ENCODE results near the gene IGFBP7.

Gene IGFBP7

GRCh38 chr4:57109847-57110639 lies at the start of gene IGFBP7:
Gene IGFBP7 (minus strand): TSS chr4:57110385. CDS start chr4:57110351, 34 bp downstream.
- DNase-seq (ENCODE audit: low read depth), result no peak

GRCh38 chr4:57159866-57160265 lies 49.7 kb upstream of the IGFBP7 start:
- no peak for DNase-seq (ENCODE audit: low read depth)

- no peak for DNase-seq (ENCODE audit: low read depth)
These were observed 48.6 kb upstream of the IGFBP7 start for GRCh38 chr4:57158762-57159161.

- DNase-seq (ENCODE audit: low read depth), result no peak
These were observed 48.0 kb upstream of the IGFBP7 start for GRCh38 chr4:57158221-57158620.

GRCh38 chr4:57157596-57158137 lies 47.5 kb upstream of the IGFBP7 start:
- no peak for DNase-seq (ENCODE audit: low read depth)

DNA sequence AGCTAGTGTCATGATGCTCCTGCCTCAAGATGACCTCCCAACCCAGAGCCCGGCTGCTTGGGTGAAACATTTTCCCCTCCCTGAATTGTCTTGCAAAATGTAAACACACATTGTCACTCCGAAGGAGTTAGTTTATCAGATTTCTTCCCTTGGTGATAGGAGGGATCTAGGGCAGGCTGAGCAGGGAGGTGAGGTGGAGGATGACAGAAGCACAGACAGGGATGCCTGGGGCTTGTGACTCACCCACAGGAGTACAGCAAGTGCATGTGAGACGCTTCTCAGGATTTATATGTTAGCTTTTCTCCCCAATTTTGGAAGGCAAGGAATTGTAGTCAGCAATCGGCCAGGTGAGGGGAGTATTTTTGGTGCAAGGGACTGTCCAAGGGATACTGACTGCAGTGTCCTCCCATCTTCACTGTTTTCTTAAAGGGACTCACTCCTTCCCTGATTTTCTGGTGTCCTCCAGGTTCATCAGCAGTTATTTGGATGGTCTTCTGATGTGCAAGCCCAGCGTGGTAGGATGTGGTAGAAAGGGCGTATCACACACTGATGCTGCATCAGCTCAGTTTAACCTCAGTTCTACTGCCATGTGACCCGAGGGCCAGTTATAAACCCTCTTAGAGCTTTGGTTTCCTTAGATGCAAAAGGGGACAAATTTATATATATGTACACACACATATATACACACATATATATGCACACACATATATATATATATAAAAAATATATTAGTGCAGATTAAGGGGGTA lies 46.2 kb upstream of the IGFBP7 start:
- no peak for DNase-seq (ENCODE audit: low read depth)

- no peak for DNase-seq (ENCODE audit: low read depth)
These were observed 44.7 kb upstream of the IGFBP7 start for GRCh38 chr4:57154926-57155325.

GRCh38 chr4:57154191-57154590 lies 44.0 kb upstream of the IGFBP7 start:
- DNase-seq (ENCODE audit: low read depth), result no peak

- DNase-seq (ENCODE audit: low read depth), result no peak
These were observed 43.0 kb upstream of the IGFBP7 start for GRCh38 chr4:57153207-57153606.

DNA sequence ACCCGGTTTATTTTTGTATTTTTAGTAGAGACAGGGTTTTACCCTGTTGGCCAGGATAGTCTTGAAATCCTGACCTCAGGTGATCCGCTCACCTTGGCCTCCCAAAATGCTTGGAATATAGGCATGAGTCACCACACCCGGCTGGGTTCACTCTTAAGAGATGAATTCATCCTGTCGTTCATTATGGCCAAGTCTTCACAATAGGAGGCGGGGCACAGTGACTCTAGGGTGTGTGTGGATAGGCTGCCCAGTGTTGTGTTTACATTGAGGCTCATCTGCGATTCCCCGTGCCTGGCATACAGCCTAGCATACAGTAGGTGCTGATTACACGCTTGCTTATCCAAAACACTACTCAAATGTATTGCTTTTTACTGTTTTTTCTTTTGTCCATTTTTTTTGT lies 41.3 kb upstream of the IGFBP7 start:
- DNase-seq (ENCODE audit: low read depth), result no peak

DNA sequence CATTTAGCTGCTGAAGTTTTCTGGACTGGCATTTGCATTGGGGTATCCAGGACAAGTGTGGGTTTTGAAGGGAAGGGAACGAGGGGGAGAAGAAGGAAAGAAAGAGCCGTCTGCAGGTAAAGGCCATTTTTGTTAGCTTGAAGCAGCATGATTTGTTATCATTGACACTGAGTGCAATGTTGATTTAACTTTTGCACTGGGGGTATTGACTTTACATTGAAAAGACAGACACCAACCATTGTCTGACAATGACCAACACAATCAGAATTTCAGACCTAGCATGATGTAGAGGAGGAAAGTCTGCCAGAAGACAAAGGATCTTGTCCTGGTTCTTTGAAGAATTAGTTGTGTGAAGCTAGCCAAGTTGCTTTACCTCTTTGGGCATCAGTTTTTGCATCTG lies 39.6 kb upstream of the IGFBP7 start:
- no peak for DNase-seq (ENCODE audit: low read depth)

- DNase-seq (ENCODE audit: low read depth), result no peak
These were observed 38.8 kb upstream of the IGFBP7 start for GRCh38 chr4:57148831-57149505.

DNA sequence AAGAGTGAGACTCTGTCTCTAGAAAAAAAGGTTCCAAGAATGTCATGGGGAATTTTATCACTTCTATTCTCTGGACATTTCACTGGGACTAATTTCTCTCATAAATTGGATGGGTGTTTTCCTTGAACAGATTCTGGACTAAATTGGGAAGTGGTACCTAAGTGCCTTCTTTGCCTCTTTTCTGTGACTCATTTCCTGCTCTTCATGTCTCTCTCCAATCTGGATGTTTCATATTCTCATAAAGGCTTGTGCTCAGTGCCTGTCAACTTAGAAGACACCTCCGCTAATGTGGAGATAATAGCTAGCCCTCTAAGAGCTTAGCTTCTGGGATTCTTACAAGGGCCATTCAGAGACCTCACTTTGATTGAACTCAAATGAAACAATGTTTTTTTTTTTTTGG lies 38.0 kb upstream of the IGFBP7 start:
- DNase-seq (ENCODE audit: low read depth), result no peak

DNA sequence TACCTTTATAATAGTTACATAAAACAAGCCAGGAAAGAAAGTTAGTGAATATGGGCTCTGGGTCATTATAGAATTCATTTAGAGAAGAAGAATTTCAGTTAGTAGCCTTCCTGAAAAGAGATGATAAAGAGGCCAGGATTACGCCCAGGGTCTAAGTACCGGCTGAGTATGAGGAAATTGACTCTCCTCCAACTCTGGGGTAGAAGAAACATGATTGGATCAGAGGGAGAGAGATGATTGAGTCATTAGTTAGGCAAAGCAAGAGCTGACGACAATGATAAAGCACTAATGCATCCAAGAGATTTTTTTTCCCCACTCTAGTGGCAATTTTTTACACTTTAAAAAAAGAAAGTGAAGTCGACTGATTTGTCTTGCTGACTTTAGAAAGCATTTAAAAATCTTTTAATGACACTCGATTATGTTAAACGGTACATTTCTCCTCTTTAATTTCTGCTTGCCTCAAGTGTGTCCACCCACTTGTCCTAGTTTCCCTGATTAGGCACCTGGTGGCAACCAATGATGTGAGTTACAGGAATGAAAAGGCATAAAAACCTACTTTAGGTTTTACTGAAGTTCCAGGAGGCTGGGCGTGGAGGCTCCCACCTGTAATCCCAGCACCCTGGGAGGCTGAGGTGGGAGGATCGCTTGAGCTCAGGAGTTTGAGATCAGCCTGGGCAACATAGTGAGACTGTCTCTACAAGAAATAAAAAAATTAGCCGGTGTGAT lies 37.3 kb upstream of the IGFBP7 start:
- DNase-seq (ENCODE audit: low read depth), result no peak

- no peak for DNase-seq (ENCODE audit: low read depth)
These were observed 36.3 kb upstream of the IGFBP7 start for GRCh38 chr4:57146444-57146843.

DNA sequence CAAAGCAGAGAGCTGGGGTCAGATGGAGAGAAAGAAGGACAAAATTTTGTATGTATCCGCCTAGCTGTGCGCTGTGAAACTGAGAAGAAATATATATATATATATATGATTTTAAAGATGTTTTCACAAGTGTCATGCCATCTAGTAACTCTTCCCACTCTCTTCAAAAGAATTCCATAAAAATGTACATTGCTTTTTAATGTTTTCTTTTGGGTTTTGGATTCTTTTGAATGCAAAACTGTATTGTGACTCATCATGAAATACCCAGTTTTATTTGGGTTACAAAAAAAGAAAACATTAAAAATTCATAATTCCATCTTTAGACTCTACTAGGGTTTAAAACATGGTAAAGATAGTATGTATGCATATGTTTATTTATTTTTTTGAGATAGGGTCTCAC lies 34.3 kb upstream of the IGFBP7 start:
- DNase-seq (ENCODE audit: low read depth), result no peak

DNA sequence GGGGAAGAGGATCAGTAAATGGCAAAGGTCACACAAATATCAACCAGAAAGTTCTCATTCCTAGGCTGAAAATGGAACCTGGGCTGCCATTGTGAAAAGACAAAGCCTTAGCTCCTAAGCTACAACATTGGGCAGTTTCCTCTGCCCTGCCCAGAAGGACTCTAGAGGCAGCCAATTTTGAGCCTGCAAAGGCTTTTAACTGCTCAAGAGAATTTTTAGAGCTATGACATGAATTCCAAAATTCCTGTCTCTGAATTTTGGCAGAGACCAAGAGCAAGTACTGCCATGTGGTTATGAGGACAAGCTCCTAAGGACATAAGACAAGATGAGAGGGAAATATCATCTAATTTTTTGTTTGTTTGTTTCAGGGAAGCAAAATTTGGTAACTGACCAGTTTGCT lies 29.6 kb upstream of the IGFBP7 start:
- DNase-seq (ENCODE audit: low read depth), result no peak

GRCh38 chr4:57137261-57137660 lies 27.1 kb upstream of the IGFBP7 start:
- DNase-seq (ENCODE audit: low read depth), result no peak

GRCh38 chr4:57136281-57136680 lies 26.1 kb upstream of the IGFBP7 start:
- DNase-seq (ENCODE audit: low read depth), result no peak

DNA sequence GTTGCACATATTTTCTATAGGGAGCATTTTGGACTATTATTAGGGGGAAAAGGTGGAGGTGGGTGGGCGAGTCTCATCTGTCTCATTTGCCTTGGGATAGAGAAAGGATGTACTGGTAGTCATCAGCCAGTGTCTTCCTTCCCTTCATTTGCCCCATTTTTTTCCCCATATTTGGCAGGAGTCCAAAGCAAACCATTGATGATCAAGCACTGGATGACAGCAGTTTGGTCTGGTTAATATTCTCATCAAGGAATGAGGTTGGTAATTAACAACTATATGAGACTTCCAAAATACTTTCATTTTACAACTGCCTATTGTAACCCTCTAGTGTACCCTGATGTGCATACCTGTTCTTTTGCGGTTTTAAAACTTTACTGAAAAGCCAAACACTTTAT lies 22.6 kb upstream of the IGFBP7 start:
- no peak for DNase-seq (ENCODE audit: low read depth)

GRCh38 chr4:57131849-57132742 lies 21.9 kb upstream of the IGFBP7 start:
- no peak for DNase-seq (ENCODE audit: low read depth)
